Glomerular visceral epithelial cell (primary cell): Measurements from ENCODE around the gene TBC1D3B.
"Not testable (repeated sequence)": the region's sequence is repeated elsewhere in the genome, so short reads cannot be mapped to it uniquely, and the experiment has no call there.

Source experiments
- DNase-seq: peaks from one replicate; pipeline ENCODE4 v3.0.0-alpha.2; 2016; ENCODE audit errors: extremely low spot score

Gene TBC1D3B

DNA sequence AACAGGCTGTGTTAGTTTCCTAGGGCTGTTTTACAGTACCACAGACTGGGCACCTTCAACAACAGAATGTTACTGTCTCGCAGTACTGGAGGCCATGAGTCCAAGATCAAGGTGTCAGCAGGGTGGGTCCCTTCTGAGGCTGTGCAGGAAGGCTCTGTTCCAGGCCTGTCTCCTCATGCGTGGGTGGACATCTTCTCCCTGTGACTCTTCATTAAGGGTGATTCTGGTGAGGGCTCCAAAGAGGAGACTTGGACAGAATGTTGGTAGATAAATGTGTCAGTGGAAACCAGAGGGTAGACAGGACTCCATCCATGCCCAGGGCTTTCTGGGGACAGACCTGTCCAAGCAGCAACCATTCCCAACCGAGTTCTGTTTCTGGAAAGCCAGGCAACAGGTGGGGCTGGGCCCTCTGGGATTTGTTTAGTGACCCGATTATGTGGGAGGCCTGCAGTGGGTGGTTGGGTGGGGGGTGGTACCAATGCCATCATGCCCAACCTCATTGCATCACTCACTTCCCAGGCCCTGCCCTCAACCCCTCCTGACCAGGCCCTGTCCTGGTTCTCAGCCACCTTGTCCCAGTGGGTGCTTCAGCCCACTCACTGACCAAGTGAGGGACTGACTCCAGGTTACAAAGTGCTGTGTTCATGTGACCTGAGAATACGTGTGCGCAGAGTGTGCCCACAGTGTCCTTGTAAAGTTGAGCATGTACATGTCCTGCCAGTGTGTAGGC lies 5.2 kb upstream of the TBC1D3B start:
- not testable (repeated sequence) for DNase-seq

DNA sequence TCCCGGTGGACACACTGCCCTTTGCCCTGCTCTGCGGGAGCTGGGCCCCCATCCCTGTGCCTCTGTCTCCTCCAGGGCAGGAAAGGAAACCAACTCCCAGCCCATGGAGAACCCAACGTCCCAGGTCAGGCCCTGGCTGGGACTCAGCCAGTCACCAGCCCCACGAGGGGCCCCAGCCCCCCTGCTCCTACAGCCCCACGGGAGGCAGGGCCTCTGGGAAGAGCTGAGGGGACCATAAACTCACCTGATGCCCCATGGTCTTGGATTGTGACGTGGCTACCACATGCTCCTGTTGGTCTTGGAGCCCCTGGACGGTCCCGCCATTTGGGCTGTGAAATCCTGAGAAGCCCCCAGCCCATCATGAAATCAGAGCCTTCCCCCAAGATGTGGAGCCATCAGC lies 7.6 kb downstream of the TBC1D3B start:
- not testable (repeated sequence) for DNase-seq

DNA sequence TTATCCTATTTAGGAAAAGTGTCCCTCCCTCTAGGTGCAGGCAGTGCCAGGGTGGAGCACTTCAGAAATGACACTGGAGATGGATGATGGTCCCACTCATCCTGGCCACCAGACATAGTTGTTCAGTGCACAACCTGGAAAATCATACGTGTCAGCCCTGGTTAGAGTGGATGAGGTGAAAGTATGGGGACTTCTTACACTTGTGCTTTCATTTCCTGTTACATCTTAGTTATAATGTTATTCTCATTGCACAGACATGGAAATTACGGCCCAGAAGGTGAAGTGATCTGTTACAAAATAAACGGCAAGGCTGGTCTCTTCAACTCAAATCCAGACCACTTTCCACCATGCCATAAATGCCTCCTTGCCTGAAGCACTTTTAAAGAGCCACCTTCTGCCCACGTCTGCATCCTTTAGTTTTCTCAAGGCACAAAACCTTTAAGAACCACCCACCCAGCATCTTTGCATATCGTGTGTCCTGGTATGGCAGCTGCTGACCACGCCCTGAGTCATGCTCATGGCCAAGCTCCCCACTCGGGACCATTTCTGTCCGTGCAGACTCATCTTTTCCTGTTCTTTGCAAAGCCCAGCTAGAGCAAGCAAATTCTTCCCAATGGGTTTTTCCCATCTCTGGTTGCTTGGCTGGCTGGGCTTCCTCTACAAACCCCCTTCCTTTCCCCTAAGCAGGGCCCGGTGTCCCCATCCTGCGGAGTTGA lies 22.4 kb downstream of the TBC1D3B start:
- no peak for DNase-seq

DNA sequence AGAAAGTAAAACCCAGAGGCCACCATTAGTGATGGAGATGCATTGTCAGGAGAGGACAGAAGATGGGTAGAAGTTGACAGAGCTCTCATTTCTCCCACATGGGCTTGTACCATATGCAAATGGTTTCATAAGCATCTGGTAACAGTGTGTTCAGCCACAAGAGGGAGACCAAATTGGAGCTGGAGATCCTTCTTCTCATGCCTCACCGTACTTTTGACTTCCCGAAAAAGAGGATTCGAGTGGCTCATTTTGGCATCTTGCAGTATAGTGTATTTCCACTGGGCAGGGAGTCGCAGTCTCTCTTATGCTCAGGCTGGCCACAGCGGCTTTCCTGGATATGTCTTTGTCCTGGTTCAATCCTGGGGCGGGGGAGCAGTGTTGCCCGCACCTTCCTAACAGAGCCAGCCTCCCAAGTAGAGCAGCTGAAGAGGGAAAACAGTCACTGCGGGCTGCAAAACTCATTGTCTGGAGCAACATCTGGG lies 23.8 kb downstream of the TBC1D3B start:
- DNase-seq = no peak

DNA sequence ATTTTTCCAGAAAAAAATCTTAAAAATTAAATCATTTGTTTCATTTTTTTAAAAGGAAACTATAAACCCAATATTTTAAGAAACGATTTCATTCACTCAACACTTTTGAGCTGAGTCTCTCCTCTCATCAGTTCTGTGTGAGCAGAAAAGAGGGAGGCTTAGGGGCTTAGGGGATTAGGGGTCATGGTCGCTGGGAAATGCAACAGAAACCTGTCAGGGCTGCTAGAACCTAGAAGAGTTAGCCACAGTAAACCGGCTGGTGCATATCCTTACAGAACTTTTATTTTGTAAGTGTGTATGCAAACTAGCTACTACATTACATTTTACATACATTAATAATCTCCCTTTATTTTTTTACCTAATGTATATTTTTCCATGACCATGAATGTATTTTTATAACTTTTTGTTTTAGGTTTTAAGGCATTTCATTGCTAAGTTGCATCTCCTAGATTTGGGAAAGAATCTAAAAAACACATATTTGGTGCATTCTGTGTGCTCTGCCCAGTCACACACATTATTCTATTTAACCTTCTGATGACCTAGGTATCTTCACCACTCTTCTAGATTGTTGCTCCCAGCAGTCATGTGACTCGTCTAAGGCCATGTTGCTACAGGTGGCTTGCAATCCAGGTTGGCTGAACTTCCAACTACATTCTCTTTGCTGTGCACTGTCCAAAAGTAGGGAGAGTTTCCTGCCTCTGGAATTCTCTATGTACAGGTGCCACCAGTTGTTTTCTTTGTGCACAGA lies 24.4 kb downstream of the TBC1D3B start:
- no peak for DNase-seq

DNA sequence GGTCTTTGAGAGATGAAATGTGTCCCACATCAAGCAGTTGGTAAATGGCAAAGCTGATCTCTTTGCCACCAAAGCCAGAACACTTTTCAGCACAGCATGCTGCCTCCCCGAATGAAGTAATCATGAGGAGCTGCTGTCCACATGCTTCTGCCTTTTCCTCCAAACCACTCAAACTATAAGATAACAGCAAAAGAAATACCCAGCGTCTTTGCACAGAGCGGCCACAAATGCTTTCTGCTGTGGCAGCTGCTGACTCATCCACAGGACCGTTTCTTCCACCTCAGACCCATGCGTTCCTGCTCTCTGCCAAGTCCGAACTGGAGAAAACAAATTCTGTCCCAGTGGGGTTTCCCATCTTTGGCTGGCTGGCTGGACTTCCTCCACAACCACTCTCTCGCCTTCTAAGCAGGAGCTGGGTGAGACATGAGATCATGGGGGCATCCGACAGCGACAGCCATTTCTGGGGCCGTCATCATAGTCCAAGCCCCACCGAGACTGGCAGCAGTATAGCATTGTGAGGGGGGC lies 27.1 kb downstream of the TBC1D3B start:
- DNase-seq = peak; percentile 20

DNA sequence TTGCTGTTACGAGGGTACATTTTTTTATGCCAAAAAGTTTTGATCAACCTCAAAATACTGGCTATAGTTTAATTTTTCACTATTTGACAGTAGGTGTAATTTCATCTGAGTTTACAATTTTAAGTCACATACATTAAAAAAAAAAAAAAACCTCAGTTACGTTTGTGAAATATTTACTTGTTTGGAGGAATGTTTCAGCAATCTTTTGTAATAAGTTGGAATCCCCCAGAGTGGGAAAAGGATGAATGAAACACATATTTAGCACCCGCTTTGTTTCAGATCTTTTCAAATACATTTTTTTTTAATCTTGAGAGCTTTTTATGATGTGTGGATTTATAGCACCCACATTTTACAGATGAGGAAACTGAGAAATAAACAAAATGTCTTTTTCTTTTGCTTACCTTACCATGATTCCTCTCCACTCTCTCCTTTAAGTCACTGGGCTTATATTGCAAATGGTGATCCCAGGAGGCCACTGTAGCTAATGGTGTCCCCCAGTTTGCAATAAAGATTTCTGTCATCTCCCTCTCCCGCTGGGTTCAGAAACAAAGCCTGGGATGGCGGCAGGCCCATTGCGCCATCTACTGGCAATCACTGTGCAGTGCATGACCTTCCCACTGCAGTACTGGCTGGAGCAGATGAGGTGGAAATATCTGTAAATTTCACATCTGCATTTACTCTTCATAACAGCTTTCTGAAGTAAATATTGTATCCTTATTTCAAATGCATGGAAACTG lies 27.7 kb downstream of the TBC1D3B start:
- peak; percentile 59 for DNase-seq

DNA sequence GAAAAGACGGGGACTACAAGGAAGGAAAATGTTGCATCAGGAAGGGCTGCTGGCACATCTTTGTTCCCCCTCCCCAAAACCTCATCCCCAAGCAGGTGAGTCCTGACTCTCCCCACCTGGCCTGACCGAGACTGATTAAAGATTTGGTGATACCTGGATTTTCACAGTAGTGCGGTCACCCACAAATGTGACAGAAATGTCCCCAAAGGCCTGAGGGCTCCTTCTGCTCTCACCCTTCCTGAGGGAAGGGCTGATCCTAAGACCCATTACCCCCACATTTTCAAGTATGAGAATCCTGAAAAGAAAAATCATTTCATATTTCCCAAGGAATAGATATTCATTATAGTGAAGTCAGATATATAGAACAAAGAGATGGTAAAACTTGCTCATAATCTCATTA lies 28.8 kb downstream of the TBC1D3B start:
- no peak for DNase-seq

DNA sequence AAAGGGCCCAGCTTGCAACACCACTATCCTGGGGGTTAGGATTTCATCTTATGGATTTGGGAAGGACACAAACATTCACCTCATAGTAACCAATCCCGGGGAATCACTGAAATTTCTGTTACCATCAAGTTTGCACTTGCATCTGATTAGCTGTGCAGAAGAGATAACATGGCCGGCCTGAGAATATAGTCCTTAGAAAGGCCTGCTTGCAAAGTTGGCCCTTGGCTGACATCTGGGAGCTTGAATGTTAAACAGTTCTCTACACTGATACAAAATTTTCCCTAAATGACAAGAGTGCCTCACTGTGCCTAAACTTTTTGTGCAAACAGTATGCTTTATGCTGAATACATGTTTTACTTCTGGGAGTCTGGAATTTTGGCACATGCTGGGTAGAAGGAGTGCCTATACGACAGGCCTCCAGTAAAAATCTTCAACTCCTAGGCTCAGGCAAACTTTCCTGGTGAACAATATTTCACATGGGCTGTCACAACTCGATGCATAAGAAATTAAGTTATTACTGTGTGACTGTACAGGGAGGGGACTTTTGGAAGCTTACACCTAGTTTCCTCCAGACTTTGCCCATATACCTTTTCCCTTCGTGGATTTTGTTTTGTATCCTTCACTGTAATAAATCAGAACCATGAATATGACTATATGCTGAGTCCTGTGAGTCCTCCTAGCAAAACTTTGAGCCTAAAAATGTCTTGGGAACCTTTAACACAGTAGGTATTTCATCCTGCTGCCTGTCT lies 31.3 kb downstream of the TBC1D3B start:
- no peak for DNase-seq

DNA sequence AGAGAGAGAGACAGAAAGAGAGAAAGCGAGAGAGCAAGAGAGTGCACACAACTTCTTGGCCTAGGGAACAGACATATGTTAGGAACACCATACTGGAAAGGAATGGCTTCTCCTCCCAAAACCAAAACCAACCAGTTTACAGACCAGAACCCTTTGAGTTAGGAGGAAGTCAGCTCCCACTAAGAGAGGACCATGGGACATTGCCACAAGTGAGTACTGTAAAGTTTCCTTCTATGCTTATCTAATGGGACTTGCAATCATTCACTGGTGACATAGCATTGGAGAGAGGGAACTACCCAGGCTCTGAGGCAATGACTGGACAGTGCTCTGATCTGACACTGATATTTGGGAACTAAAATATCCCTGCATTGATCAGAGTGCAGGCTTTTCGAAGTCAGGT lies 32.4 kb downstream of the TBC1D3B start:
- no peak for DNase-seq

DNA sequence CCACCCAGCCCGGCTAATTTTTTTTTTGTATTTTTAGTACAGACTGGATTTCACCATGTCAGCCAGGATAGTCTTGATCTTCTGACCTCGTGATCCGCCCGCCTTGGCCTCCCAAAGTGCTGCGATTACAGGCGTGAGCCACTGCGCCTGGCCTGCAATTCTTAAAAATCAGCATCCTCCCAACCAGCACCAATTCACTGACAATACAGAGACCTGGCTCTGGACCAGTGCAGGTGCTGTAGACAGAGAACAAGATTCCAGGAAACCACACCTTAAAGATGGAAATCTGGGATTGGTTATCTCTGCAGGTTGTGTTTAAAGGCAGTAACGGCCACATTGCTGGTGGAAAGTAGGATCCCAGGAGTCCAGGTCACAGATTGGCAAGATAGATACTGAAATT lies 33.6 kb downstream of the TBC1D3B start:
- DNase-seq = no peak

DNA sequence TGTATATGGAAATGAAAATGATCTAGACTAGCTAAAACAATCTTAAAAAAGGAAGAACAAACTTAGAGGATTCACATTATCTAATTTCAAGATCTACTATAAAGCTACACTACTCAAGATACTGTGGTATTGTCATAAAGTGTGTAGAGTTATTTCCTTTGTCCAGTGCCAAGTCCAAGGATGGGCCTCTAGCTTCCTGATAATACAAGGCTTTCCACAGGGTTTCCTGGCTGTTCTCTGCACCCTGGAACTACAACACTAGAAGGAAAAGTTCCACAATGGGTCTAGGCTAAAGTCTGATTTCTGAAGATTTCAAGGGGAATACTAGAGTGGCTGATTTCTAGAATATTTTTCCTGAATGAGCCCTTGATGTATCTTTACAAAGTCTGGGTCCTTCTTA lies 34.2 kb downstream of the TBC1D3B start:
- no peak for DNase-seq

DNA sequence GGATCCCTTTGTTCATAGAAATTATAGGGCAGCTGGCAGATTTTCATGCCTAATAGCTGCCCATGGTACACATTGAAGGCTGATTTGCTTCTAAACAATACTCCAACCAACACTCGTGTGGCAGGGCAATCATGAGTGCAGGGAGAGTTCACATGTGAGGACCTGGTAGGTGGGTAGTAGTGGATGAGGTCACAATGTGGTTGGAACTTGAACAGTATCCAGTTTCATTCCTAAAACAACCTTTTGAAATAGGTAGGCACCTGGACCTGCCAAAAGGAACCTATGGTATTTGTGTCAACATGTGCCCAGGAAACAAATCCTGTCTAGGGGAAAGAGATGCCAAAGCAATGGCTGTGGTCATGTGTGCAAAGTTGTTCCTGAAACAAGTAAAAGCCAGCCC lies 40.0 kb downstream of the TBC1D3B start:
- no peak for DNase-seq

DNA sequence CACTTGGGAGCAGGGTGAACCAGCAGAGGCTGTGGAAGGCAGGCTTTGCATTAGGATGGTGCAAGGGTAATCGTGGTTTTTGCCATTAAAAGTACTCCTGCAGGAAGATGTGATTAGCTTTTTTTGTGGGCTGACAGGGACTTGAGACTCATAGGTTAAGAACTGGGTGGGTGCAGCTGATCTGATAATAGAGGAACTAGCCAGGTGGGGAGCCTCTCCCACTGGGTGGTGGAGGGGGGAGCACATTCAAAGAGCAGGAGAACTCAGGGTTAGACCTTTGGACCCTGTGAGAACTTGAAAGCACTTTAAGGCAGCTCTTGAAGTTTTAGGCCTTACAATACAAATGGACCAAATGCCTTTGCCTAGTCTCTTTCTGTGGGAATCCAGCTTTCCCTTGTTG lies 40.4 kb downstream of the TBC1D3B start:
- DNase-seq = no peak

DNA sequence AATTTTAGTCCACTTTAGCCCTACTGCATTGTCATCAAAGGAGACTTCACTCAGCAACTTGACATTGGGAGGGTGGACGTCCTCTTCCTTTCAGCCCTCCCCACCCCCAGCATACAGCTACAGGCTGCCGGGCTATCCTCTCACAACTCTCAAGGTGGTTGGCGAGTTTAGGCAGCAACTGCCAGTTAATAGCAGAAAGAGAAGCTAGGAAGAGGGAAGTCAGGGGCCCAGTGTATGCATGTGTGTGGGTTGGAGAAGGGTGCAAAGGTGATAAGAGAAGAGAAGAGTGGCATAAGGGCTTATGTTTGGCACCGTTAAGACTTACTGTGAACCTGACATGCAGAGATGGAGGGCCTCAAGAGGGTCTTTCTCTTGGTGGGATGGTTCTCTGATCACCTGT lies 41.0 kb downstream of the TBC1D3B start:
- no peak for DNase-seq

DNA sequence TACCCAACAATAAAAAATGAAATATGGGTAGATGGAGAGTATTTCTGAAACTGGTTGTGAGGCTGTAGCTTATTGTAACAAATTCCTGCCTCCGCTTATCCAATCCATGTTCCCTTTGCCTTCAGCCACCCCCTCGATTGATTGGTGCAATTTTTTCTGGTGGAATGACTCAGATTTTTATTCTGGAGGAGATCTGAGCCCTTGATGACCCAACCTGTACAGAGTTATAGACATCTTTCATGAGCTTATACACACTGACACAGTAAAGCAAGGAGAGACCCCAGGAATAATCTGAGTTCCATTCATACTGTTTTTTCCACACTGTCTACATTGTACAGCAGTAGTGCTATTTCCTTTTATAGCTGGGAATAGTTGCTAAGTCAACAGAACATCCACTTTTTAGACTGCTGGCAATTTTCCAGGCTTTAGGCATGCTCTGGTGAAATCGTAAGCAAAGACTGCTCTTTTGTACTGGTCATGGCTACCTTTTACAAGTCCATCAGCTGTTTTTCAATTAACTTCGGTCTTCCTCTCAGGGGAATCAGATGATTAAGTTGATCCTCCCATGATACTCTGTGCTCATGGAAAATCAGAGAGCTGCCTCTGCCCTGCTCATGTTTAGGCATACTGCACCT lies 42.7 kb downstream of the TBC1D3B start:
- no peak for DNase-seq

DNA sequence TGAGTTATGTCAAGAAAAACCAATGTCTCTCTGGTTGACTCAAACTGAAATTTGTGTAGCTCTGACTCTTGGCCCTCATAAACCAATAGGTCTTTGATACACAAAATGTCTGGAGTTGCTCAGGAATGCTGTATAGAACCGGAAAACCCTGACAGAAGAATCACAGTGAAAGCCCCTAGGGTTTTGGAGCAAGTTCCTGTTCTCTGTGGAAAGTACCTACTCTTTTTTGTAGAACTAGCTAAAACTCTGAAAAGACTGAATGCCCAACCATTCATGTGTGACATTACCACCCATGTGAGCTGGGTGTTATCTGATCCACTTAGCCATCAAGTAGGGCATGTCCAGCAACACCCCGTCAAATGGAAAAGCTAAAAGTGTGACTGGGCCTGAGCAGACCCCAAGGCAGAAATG lies 44.0 kb downstream of the TBC1D3B start:
- DNase-seq = no peak

DNA sequence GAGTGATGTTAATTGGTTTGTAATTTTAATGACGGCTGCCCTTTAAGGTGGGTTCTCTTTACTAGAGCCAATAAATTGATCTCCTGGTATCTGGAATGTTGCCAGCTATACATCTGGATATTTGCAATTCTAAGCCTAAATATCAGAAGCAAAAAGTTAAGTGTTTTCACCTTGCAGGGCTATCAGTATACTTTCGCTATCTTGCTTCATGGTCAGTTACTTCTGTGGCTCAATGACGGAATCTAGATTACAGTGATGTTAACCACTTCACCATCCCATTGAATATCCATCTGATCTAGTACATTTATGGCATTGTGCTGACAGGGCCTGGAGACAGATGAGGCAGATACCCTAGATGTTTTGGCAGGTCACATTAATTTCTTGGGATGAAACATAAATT lies 44.5 kb downstream of the TBC1D3B start:
- DNase-seq = no peak

DNA sequence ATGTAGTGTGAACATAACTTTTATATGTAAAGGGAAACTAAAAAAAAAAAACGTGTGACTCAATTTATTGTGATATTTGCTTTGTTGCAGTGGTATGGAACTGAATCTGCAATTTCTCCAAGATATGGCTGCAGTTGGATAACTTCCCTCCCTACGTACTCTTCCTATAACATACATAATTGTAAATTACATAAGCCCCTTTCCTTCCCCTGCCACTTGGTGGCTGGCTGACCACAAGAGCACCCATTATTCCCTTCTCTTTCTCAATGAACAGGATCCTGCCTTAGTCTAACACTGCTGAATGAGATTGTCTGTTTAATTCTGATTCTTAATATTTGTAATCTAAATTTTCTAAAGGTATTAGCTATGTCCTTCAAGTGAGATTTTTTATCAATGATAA lies 45.0 kb downstream of the TBC1D3B start:
- no peak for DNase-seq

DNA sequence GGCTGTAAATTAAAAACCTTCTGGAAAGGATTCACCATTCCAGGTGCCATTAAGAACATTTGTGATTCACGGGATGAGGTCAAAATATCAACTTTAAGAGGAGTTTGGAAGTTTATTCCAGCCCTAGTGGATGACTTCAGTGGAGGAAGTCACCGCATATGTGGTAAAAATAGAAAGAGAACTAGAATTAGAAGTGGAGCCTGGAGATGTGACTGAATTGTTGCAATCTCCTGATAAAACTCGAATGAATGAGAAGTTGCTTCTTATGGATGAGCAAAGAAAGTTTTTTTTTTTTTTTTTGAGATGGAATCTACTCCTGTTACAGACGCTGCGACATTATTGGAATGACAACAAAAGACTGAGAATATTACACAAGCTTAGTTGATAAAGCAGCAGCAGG lies 46.1 kb downstream of the TBC1D3B start:
- no peak for DNase-seq

DNA sequence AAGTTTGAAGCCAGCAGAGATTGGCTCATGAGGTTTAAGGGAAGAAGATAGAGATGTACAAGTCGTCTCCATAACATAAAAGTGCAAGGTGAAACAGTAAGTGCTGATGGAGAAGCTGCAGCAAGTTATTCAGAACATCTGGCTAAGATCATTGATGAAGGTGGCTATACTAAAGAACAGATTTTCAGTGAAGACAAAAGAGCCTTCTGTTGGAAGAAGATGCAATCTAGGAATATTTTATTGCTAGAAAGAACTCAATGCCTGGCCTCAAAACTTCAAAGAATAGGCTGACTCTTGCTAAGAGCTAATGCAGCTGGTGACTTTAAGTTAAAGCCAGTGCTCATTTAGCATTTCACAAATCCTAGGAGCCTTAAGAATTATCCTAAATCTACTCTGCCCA lies 46.8 kb downstream of the TBC1D3B start:
- DNase-seq = no peak
